Upper lobe of left lung (tissue), 6 donors: Measurements from ENCODE around the gene CIAO2B. TPM values are rescaled to one million over a fixed set of nuclear protein-coding genes. Genes with fewer than 3 reads are reported as not detected.

Experiments used
- ATAC-seq, 2 donors: fragments of 200-7000 bp; cut with Tn5 transposase; one replicate each; pipeline ENCODE4 v1.9.1; 2022; ENCODE audit warnings: mild to moderate bottlenecking in 2 of 2, moderate library complexity in 2 of 2; ENCODE audit not compliant: low FRiP score in 2 of 2
- DNase-seq, 2 donors: peaks; one replicate each; pipeline ENCODE4 v3.0.0-alpha.2; 2019 to 2020
- H3K27ac ChIP-seq, 4 donors: fragments of 200-600 bp; sonication (generic); one replicate each; pipeline ENCODE4 v1.5.1; 2016 to 2019
- H3K27me3 ChIP-seq, 4 donors: fragments of 200-600 bp; sonication (generic); one replicate each; pipeline ENCODE4 v1.5.1; 2017 to 2019
- H3K36me3 ChIP-seq, 4 donors: fragments of 200-600 bp; sonication (generic); one replicate each; pipeline ENCODE4 v1.5.1; 2016 to 2019
- H3K4me1 ChIP-seq, 4 donors: fragments of 200-600 bp; sonication (generic); one replicate each; pipeline ENCODE4 v1.5.1; 2018 to 2019
- H3K4me3 ChIP-seq, 4 donors: fragments of 200-600 bp; sonication (generic); one replicate each; pipeline ENCODE4 v1.5.1; 2017 to 2019; ENCODE audit warnings: mild to moderate bottlenecking in 2 of 4, moderate library complexity in 1 of 4
- H3K9me3 ChIP-seq, 4 donors: fragments of 200-600 bp; sonication (generic); one replicate each; pipeline ENCODE4 v1.5.1; 2018 to 2019
- CTCF ChIP-seq, 6 experiments: fragments of 450-650 bp in 4 of 6; fragments of 200-600 bp in 2 of 6; sonication (generic) in 2 of 6; IDR thresholded peaks; one replicate each; pipeline ENCODE4 v1.5.1; 2016 to 2019; ENCODE audit warnings: antibody characterized with exemption in 6 of 6
- EP300 ChIP-seq, 4 donors: sonication (generic); formaldehyde crosslinking; IDR thresholded peaks; one replicate each; pipeline ENCODE4 v1.5.1; 2017; ENCODE audit warnings: antibody characterized with exemption in 4 of 4, control low read depth in 2 of 4
- POLR2A ChIP-seq, 4 donors: fragments of 450-650 bp; IDR thresholded peaks; one replicate each; pipeline ENCODE4 v1.5.1; 2016 to 2017; ENCODE audit warnings: antibody characterized with exemption in 4 of 4, mild to moderate bottlenecking in 2 of 4
- POLR2AphosphoS5 ChIP-seq, 2 donors: sonication (generic); formaldehyde crosslinking; IDR thresholded peaks; one replicate each; pipeline ENCODE4 v1.5.1; 2017; ENCODE audit warnings: antibody characterized with exemption in 2 of 2
- WGBS, 2 donors: methylation state at CpG; one replicate each; pipeline ENCODE4 v1.1.5; 2017 to 2018; 5-methylcytosine and 5-hydroxymethylcytosine counted together
- total RNA-seq, 6 donors: library from RNA; depleted of rRNA in 4 of 6; stranded (reverse); fragments of >200 nt in 4 of 6; gene quantifications; one replicate each; pipeline versions ENCODE4 v1.1.0 to v1.2.1, GENCODE V29; 2016 to 2021
- donor health status: DM: no; HTN: no; CAD: no; lungs with moderate emphysema.
- donor health status: DM: no; HTN: yes; CAD: no; lungs with severe emphysema.

The CIAO2B gene
- total RNA-seq, 6 donors from 2014 or later: 59.6 to 131 (median 73.2) TPM

GRCh38 chr16:66930189-66930588, 4.0 kb downstream of the CIAO2B start:
- TF ChIP-seq CTCF (IDR thresholded peaks at IDR 0.05) (no peak), POLR2AphosphoS5 (IDR thresholded peaks at IDR 0.05) (peak in 1 of 2 donors; percentile 18), EP300 (IDR thresholded peaks at IDR 0.05) (no peak), POLR2A (IDR thresholded peaks at IDR 0.05) (no peak)
- peaks cover 0 to 4% (median 2%) of the 10 kb centered on the region in 4 donors for H3K27me3 ChIP-seq
- peaks cover 37 to 50% (median 43%) of the 10 kb centered on the region in 4 donors for H3K4me1 ChIP-seq
- peak overlapping the region in 1 of 4 donors; percentile 24 for H3K27ac ChIP-seq
- ATAC-seq: no peak
- peak in 1 of 2 donors; percentile 84 for DNase-seq
- H3K4me3 ChIP-seq: no peak overlapping the region
- WGBS, 2 donors: 55 to 59% methylated on average over 4 of the region's 4 CpGs
- peaks cover 0 to 15% (median 7%) of the 10 kb centered on the region in 4 donors for H3K36me3 ChIP-seq
- no peaks in the 10 kb centered on the region for H3K9me3 ChIP-seq

GRCh38 chr16:66928702-66929388, 5.4 kb downstream of the CIAO2B start:
- ATAC-seq: no peak
- DNase-seq: peak in 1 of 2 donors; percentile 41
- Histone ChIP-seq H3K9me3 (no peaks in the 10 kb centered on the region), H3K36me3 (peaks cover 0 to 15% (median 7%) of the 10 kb centered on the region in 4 donors), H3K27me3 (peaks cover 0 to 16% (median 10%) of the 10 kb centered on the region in 4 donors), H3K4me3 (no peak overlapping the region), H3K4me1 (peaks cover 46 to 61% (median 49%) of the 10 kb centered on the region in 4 donors), H3K27ac (peak overlapping the region in 3 of 4 donors; percentile 26 to 84 (median 71))
- 83% methylated on average over 10 of the region's 10 CpGs for WGBS, 2 donors
- TF ChIP-seq POLR2AphosphoS5 (IDR thresholded peaks at IDR 0.05) (no peak), CTCF (IDR thresholded peaks at IDR 0.05) (peak in 3 of 6 experiments; percentile 10 to 24 (median 19))

GRCh38 chr16:66927918-66928649, 6.1 kb downstream of the CIAO2B start:
- ATAC-seq (no peak), DNase-seq (no peak)
- no peak overlapping the region for H3K4me3 ChIP-seq
- peaks cover 0 to 16% (median 10%) of the 10 kb centered on the region in 4 donors for H3K27me3 ChIP-seq
- H3K36me3 ChIP-seq: peaks cover 0 to 15% (median 7%) of the 10 kb centered on the region in 4 donors
- WGBS, 2 donors: 97 to 100% methylated on average over 3 of the region's 8 CpGs
- TF ChIP-seq POLR2AphosphoS5 (IDR thresholded peaks at IDR 0.05) (peak in 1 of 2 donors; percentile 25), CTCF (IDR thresholded peaks at IDR 0.05) (no peak)
- H3K9me3 ChIP-seq: no peaks in the 10 kb centered on the region
- peaks cover 45 to 61% (median 47%) of the 10 kb centered on the region in 4 donors for H3K4me1 ChIP-seq
- H3K27ac ChIP-seq: peak overlapping the region; percentile 71 to 84 (median 78)

GRCh38 chr16:66926961-66927436, 7.2 kb downstream of the CIAO2B start:
- DNase-seq: peak in 1 of 2 donors; percentile 87
- H3K27ac ChIP-seq: peak overlapping the region; percentile 71 to 84 (median 78)
- peak in 2 of 4 donors; percentile 51 to 54 for TF ChIP-seq EP300 (IDR thresholded peaks at IDR 0.05)
- TF ChIP-seq CTCF (IDR thresholded peaks at IDR 0.05): peak in 3 of 6 experiments; percentile 8 to 22 (median 18)
- peak in 1 of 4 donors; percentile 24 for TF ChIP-seq POLR2A (IDR thresholded peaks at IDR 0.05)
- TF ChIP-seq POLR2AphosphoS5 (IDR thresholded peaks at IDR 0.05): peak; percentile 5 to 61
- H3K9me3 ChIP-seq: no peaks in the 10 kb centered on the region
- H3K4me1 ChIP-seq: peaks cover 40 to 55% (median 42%) of the 10 kb centered on the region in 4 donors
- no peak overlapping the region for H3K4me3 ChIP-seq
- 33% methylated on average over 3 of the region's 3 CpGs; no CpG with 5 or more reads in 1 of the 2 donors for WGBS, 2 donors
- peaks cover 0 to 16% (median 10%) of the 10 kb centered on the region in 4 donors for H3K27me3 ChIP-seq
- peaks cover 0 to 11% (median 5%) of the 10 kb centered on the region in 4 donors for H3K36me3 ChIP-seq
- ATAC-seq: peak; percentile 35 to 76
